GM11168 (cell line): ENCODE measurements around the gene RBM26.

Experiments
- in situ Hi-C: fragments of 300-500 bp; cut with MboI; formaldehyde crosslinking; loops from one replicate; pipeline ENCODE4 v1.12.0; 2022; ENCODE audit warnings: low sequenced_read_pairs; ENCODE audit not compliant: unreplicated experiment

Gene RBM26

GRCh38 chr13:79423801-79424642 lies 18.0 kb upstream of the RBM26 start:
- in situ Hi-C loops: loop anchor here (5.0 kb wide), 1 partner anchor 118 kb away; no protein-coding TSS in a partner anchor

DNA sequence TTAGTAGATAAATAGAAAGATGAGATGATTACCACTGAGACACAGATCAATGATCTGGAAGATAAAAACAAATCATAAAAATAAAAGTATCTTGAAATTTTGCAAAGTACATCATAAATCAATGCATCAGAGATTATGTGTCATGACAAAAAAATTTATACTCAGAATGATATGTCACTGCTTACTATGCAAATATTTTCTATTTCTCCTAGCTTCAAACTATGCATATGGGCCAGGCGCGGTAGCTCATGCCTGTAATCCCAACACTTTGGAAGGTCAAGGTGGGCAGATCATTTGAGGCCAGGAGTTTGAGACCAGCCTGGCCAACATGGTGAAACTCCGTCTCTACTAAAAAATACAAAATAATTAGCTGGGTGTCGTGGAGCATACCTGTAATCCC lies 17.3 kb upstream of the RBM26 start:
- in situ Hi-C loops: loop anchor here (5.0 kb wide), 1 partner anchor 119 kb away; no protein-coding TSS in a partner anchor

GRCh38 chr13:79419365-79419764 lies 13.3 kb upstream of the RBM26 start:
- in situ Hi-C loops: no loop called here

GRCh38 chr13:79417741-79418140 lies 11.7 kb upstream of the RBM26 start:
- in situ Hi-C loops: no loop called here

GRCh38 chr13:79413521-79413920 lies 7.5 kb upstream of the RBM26 start:
- in situ Hi-C loops: no loop called here

- in situ Hi-C loops: no loop called here
Measured at GRCh38 chr13:79409828-79410227, 3.8 kb upstream of the RBM26 start.

DNA sequence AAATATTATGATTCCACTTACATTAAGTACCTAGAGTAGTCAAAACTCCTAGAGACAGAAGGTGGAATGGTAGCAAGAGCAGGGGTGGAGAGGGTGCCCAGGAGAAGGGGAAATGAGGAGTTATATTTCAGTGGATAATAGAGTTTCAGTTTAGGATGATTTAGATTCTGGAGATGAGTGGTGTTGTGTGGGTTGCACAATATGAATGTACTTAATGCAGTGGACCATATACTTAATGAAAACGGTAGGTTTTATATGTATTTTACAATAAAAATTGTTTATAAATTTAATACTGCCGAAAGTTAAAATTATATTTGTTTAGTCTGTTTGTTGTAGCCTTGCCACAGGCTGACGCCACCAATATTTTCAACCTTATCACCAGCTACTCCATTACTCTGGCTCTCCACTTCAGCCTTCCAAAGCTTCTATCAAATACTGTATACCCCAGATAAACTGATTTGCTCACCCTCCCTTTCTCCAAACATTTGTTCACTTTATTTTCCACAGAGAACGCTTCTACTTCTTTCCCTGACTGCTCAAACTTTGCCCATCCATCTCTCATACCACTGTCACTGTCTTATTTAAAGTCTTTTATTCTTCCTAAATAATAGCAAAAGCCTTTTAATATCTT lies 1.4 kb upstream of the RBM26 start:
- in situ Hi-C loops: no loop called here

GRCh38 chr13:79406597-79406908 lies 498 bp upstream of the RBM26 start:
- in situ Hi-C loops: no loop called here

- in situ Hi-C loops: no loop called here
Measured at GRCh38 chr13:79405501-79405830, 589 bp downstream of the RBM26 start.

- in situ Hi-C loops: no loop called here
Measured at GRCh38 chr13:79404985-79405384, 1.1 kb downstream of the RBM26 start.

GRCh38 chr13:79404361-79404760 lies 1.7 kb downstream of the RBM26 start:
- in situ Hi-C loops: no loop called here

DNA sequence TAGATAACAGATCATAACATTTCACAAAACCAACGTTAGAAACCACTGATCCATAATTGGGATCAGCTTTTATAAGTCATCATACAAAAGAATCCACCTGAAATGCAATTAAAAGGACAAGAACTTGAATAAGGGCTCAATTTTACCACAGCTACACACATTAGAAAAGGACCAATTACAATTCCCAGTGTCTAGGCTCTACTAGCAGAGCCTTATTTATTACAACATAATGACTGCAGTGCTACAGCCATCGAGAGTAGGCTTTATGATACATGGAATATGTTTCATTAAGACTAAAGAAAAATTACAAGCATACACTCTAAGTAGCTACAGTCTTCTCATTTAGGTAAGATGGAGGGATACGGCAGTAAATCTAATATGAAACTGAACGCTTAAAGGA lies 2.9 kb downstream of the RBM26 start:
- in situ Hi-C loops: no loop called here

DNA sequence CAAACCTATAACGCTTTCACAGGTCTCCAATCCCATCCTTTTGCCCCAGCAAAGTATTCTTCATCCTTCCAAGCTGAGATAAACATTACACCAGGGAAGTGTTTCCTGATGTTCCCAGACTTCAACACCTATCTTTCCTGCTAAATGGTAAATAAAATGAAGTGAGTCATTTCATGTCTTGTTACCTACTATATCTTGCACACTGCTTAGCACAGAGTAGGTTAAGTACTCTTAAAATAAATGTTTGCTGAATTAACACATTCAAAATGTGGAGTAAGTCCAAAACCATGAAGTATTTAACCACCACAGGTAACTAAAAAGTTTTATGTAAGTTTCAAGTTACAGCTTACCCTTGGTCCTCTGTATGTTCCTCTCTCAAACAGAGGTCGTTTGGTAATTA lies 3.4 kb downstream of the RBM26 start:
- in situ Hi-C loops: no loop called here

DNA sequence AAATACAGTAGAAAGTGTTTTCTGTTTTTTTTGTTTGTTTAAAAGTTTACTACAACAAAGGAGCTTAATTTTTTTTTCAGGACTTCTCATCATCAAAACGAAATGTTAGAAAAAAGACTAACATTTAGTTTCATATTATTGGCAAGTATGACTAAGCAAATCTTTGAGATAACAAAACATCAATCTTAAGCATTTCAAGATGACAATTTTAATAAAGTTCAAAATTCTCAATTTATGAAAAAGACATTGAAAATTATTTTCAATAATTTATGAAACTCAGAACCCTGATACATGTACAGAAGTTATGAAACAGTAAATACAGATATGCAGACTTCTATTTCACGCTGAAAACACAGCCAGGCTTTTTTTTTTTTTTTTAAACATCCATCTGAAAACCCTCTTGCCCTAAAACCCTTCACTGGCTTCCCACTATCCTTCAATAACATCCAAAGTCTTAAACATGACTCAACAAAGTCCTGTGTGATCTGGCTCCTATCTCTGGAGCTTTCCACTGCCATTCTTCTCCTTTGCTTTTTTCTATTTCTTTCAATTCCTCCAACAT lies 3.9 kb downstream of the RBM26 start:
- in situ Hi-C loops: no loop called here

DNA sequence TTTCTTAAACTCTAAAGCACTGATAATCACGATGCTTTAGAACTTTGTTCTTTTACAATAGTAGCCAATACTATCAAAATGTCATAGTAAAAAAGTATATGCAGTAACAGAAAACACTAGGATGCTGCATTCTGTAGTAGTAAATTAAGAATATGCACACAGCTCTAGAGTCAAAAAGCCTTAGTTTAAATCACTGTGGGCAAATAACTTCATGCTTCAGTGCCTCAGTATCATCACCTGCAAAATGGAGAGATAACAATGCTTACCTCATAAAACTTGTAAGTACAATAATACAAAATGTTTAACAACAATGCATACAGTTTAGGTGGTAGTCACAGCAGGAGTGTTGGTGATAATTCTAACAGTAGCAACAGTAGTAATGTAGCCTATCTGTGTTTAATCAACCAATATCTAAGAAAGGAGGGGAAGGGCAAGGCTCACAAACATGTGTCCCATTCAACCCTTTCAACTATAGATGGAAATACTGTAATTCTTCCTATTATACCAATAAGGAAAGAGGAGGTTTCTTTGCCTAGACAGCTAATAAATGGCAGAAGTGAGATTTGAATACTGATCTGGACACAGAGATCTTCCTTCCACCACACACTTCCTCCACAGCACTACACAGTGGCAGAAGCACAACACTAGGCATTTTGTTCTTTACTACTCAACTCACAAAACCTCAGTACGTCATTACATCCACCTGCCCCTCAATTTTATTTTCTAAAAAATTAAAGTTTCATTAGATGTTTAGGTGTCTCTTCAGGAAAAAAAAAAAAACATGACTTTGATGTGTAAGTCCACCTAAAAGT lies 4.6 kb downstream of the RBM26 start:
- in situ Hi-C loops: no loop called here

- in situ Hi-C loops: no loop called here
Measured at GRCh38 chr13:79398915-79399314, 7.1 kb downstream of the RBM26 start.

- in situ Hi-C loops: no loop called here
Measured at GRCh38 chr13:79398127-79398526, 7.9 kb downstream of the RBM26 start.

DNA sequence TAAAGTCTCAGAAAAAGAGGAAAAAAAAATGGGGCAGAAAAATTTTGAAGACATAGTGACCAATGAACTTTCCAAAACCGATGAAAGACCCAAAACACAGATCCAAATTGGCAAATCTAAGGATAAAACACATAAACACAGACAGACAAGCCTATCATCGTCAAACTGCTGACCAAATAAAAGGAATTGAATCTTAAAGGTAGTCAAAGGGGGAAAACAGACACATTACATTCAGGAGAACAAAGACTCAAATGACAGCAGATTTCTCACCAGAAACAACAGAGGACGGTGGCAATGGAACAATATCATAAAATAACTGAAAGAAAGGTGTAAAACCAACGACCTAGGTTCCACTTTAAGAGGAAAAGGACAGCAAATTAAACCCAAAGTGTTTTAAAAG lies 10.2 kb downstream of the RBM26 start:
- in situ Hi-C loops: no loop called here

- in situ Hi-C loops: no loop called here
Measured at GRCh38 chr13:79393564-79394249, 12.3 kb downstream of the RBM26 start.

GRCh38 chr13:79392882-79393563 lies 13.0 kb downstream of the RBM26 start:
- in situ Hi-C loops: no loop called here
